Stimulated activated naive B cell treated with anti-CD40 and anti-IgM and Interleukin-4, amounts not matched to agents 10 μg/mL and 1 μg/mL and 100 μg/mL, for 72 hours (primary cell): Measurements from ENCODE around the gene SWAP70.

Experiments
- ATAC-seq, 2 donors: fragments of 150-1000 bp; cut with Tn5 transposase; replicated peaks; 2 replicates each; pipeline ENCODE4 v1.10.0; 2021; ENCODE audit warnings: moderate library complexity in 1 of 2
- DNase-seq: peaks from one replicate; pipeline ENCODE4 v3.0.0; 2021
- H3K27ac Mint-ChIP-seq: one replicate; pipeline ENCODE4 v1.8.0; 2022; ENCODE audit warnings: mild to moderate bottlenecking, mixed read lengths
- H3K27me3 Mint-ChIP-seq, 2 donors: one replicate each; pipeline ENCODE4 v1.8.0; 2022; ENCODE audit warnings: mixed read lengths in 2 of 2
- H3K36me3 Mint-ChIP-seq, 2 donors: one replicate each; pipeline ENCODE4 v1.8.0; 2022; ENCODE audit warnings: mixed read lengths in 2 of 2, mild to moderate bottlenecking in 1 of 2
- H3K4me1 Mint-ChIP-seq, 2 donors: one replicate each; pipeline ENCODE4 v1.8.0; 2022; ENCODE audit warnings: mixed read lengths in 2 of 2, mild to moderate bottlenecking in 1 of 2
- H3K4me3 Mint-ChIP-seq, 2 donors: one replicate each; pipeline ENCODE4 v1.8.0; 2022; ENCODE audit warnings: mild to moderate bottlenecking in 2 of 2, mixed read lengths in 2 of 2, moderate library complexity in 1 of 2
- H3K9me3 Mint-ChIP-seq, 2 donors: one replicate each; pipeline ENCODE4 v1.8.0; 2022; ENCODE audit warnings: mixed read lengths in 2 of 2, mild to moderate bottlenecking in 1 of 2

SWAP70 gene

GRCh38 chr11:9761441-9761945, 97.6 kb downstream of the SWAP70 start:
- H3K36me3 Mint-ChIP-seq = peaks cover 14 to 35% of the 10 kb centered on the region in 2 donors
- H3K27me3 Mint-ChIP-seq = no peaks in the 10 kb centered on the region
- H3K9me3 Mint-ChIP-seq = no peaks in the 10 kb centered on the region
- DNase-seq (no peak), ATAC-seq (no peak)
- H3K27ac Mint-ChIP-seq = no peak overlapping the region
- H3K4me3 Mint-ChIP-seq = no peak overlapping the region
- H3K4me1 Mint-ChIP-seq = peaks cover 72 to 81% of the 10 kb centered on the region in 2 donors

DNA sequence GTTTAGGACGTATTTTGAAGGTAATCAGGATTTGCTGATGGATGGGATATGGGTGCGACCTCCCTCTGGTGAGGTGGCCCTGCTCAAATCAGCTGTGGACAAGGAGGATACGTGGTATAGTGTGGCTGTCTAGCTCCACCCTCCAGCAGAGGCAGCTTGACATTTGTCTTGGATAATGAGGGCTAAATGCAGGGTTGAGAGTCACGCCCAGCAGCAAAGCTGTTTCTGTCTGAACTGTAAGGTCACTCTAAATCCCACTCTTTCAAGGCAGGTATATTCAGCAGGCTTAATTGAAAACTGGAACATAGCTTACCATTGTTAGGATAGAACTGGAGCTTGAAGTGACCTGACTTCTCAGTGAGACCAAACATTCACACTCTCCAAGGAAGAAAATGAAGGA, 98.7 kb downstream of the SWAP70 start:
- peaks cover 19 to 38% of the 10 kb centered on the region in 2 donors for H3K36me3 Mint-ChIP-seq
- H3K27me3 Mint-ChIP-seq = no peaks in the 10 kb centered on the region
- H3K4me3 Mint-ChIP-seq = no peak overlapping the region
- no peak for DNase-seq
- H3K27ac Mint-ChIP-seq = no peak overlapping the region
- ATAC-seq = no peak
- H3K9me3 Mint-ChIP-seq = no peaks in the 10 kb centered on the region
- peaks cover 71 to 80% of the 10 kb centered on the region in 2 donors for H3K4me1 Mint-ChIP-seq

DNA sequence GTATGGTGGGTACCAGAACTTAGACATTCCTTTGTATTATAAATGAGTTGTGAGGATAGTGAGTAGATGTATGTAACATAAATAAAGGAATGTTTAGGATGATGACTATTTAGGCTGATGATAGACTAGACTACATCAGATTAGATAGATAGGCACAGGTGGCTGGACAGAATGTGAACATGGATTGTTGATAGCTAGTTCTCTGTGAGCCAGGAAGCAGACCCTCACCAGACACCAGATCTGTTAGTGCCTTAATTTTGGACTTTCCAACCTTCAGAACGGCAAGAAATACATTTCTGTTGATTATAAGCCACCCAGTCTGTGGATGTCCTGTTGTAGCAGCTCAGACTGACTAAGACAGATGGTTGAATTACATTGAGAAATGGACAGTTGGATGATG, 99.4 kb downstream of the SWAP70 start:
- no peaks in the 10 kb centered on the region for H3K9me3 Mint-ChIP-seq
- no peaks in the 10 kb centered on the region for H3K27me3 Mint-ChIP-seq
- DNase-seq (no peak), ATAC-seq (no peak)
- no peak overlapping the region for H3K27ac Mint-ChIP-seq
- peaks cover 19 to 38% of the 10 kb centered on the region in 2 donors for H3K36me3 Mint-ChIP-seq
- peaks cover 67 to 75% of the 10 kb centered on the region in 2 donors for H3K4me1 Mint-ChIP-seq
- H3K4me3 Mint-ChIP-seq = no peak overlapping the region

DNA sequence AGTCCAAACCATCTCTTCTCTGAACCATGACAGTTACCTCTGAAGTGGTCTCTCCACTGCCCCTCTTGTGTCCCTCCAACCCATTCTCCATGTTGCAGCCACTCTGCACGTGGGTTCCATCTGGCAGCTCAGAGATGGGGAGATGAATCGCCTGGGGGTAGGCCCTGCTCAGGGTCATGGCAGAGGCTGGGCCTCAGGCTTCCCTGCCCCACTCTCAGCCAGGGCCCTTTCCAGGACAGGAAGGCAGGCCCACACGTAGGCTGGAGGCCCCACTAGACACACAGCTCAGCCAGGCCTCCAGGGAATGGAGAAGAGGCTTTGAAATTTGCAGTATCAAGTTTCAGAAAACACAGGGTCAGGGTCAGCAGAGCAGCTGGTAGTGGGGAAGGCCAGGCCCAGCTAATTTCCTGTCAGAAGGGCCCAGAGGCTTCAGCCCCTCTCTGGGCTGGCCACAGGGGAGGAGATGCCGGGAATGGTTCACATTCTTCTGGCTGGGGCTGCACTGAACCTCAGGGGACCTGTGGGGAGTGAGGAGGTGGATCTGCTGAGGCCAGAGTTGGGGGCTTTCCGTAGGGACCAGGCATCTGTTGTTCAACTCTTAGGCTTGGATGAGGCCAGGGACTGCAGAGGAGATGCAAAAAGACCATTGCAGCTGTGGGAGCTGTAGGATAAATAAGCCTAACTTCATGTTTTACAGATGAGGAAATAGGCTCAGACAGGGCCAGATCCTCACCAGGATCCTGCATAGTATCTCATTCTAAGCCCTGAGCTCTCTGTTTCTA, 101.6 kb downstream of the SWAP70 start:
- ATAC-seq (peak; percentile 76 to 79), DNase-seq (no peak)
- peak overlapping the region; percentile 93 for H3K27ac Mint-ChIP-seq
- peak overlapping the region; percentile 21 to 57 for H3K4me3 Mint-ChIP-seq
- peaks cover 58 to 65% of the 10 kb centered on the region in 2 donors for H3K4me1 Mint-ChIP-seq
- H3K27me3 Mint-ChIP-seq = no peaks in the 10 kb centered on the region
- H3K36me3 Mint-ChIP-seq = peaks cover 22 to 52% of the 10 kb centered on the region in 2 donors
- H3K9me3 Mint-ChIP-seq = no peaks in the 10 kb centered on the region

- Mint-ChIP-seq H3K4me3 (no peak overlapping the region), H3K36me3 (peaks cover 26 to 56% of the 10 kb centered on the region in 2 donors), H3K27me3 (no peaks in the 10 kb centered on the region), H3K4me1 (peaks cover 32 to 37% of the 10 kb centered on the region in 2 donors), H3K27ac (no peak overlapping the region), H3K9me3 (no peaks in the 10 kb centered on the region)
- DNase-seq (no peak), ATAC-seq (no peak)
These were observed 105.7 kb downstream of the SWAP70 start for GRCh38 chr11:9769621-9770020.

GRCh38 chr11:9771071-9771511, 107.2 kb downstream of the SWAP70 start:
- Mint-ChIP-seq H3K27ac (no peak overlapping the region), H3K4me1 (peaks cover 18 to 22% of the 10 kb centered on the region in 2 donors), H3K9me3 (no peaks in the 10 kb centered on the region), H3K4me3 (no peak overlapping the region), H3K36me3 (peaks cover 23 to 53% of the 10 kb centered on the region in 2 donors), H3K27me3 (no peaks in the 10 kb centered on the region)
- DNase-seq (no peak), ATAC-seq (no peak)

DNA sequence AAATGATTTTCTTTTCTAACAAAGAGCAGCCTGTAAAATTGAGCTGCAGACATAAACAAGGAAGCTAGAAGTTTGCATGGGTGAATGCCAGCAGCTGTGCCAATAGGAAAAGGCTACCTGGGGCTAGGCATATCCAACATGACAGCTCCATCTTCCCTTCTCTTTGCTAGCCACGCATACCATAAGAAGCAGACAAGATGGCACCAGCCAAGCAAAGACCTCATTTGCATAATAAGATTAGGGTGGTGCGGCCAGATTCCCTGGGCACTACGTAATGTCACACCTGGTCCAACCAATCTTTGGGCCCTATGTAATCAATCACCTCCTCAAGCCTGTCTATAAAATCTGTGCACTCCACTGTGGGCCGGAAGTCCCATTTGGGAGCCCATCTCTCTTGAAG, 108.3 kb downstream of the SWAP70 start:
- ATAC-seq = no peak
- Mint-ChIP-seq H3K27me3 (no peaks in the 10 kb centered on the region), H3K4me3 (no peak overlapping the region)

GRCh38 chr11:9773524-9773923, 109.6 kb downstream of the SWAP70 start:
- DNase-seq = no peak
- H3K27ac Mint-ChIP-seq = no peak overlapping the region
- H3K4me1 Mint-ChIP-seq = peaks cover 6 to 7% of the 10 kb centered on the region in 2 donors
- no peak for ATAC-seq
- peaks cover 17 to 41% of the 10 kb centered on the region in 2 donors for H3K36me3 Mint-ChIP-seq
- no peaks in the 10 kb centered on the region for H3K27me3 Mint-ChIP-seq
- H3K9me3 Mint-ChIP-seq = no peaks in the 10 kb centered on the region
- H3K4me3 Mint-ChIP-seq = no peak overlapping the region

More for the DNA sequence above, 108.3 kb downstream of the SWAP70 start:
- peaks cover 7 to 11% of the 10 kb centered on the region in 2 donors for H3K4me1 Mint-ChIP-seq
- H3K27ac Mint-ChIP-seq = no peak overlapping the region
- no peak for DNase-seq
- H3K36me3 Mint-ChIP-seq = peaks cover 17 to 44% of the 10 kb centered on the region in 2 donors
- H3K9me3 Mint-ChIP-seq = no peaks in the 10 kb centered on the region

DNA sequence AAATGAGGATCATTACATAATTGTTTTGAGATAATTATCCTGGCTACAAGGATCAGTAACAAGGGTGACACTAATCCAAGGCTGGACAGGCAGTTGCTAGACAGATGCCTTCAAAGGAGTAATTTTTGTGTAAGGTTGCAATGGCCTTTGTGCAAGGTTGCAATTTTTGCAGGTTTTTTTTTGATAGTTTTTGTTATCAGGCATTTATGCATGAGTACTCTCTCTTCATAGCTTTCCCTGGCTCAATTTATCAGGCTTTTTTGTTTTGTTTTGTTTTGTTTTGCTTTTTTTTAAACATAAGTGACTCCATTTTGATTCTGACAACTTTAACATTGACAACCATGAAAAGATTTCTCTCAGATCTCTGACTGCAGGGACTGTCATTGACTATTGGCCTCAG, 110.2 kb downstream of the SWAP70 start:
- Mint-ChIP-seq H3K9me3 (no peaks in the 10 kb centered on the region), H3K27ac (no peak overlapping the region)
- no peak for ATAC-seq

GRCh38 chr11:9774591-9775397, 110.9 kb downstream of the SWAP70 start:
- Mint-ChIP-seq H3K4me3 (no peak overlapping the region), H3K4me1 (peaks cover 0 to 1% of the 10 kb centered on the region in 2 donors), H3K9me3 (no peaks in the 10 kb centered on the region), H3K36me3 (peaks cover 15 to 35% of the 10 kb centered on the region in 2 donors), H3K27ac (no peak overlapping the region), H3K27me3 (no peaks in the 10 kb centered on the region)
- DNase-seq (no peak), ATAC-seq (no peak)

More for the DNA sequence above, 110.2 kb downstream of the SWAP70 start:
- DNase-seq = no peak
- Mint-ChIP-seq H3K36me3 (peaks cover 15 to 35% of the 10 kb centered on the region in 2 donors), H3K4me3 (no peak overlapping the region), H3K4me1 (peaks cover 1 to 5% of the 10 kb centered on the region in 2 donors), H3K27me3 (no peaks in the 10 kb centered on the region)

DNA sequence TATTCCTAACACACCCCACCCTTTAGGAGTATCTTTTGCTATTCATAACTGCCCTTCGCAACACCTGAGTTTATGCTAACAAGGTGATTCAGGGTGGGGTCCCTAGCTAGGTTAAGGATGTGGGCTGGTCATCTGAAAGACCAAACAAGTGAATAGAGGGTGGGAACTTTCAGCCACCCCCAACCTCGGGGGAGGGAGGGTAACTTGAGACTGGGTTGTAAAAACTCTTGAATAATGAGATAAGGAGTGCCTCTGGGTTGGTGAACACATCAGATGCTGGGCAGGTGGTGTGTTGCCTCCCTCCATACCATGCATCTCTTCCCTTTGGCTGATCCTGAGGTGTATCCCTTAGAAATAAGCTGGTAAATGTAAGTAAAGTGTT, 111.5 kb downstream of the SWAP70 start:
- no peak overlapping the region for H3K27ac Mint-ChIP-seq
- no peaks in the 10 kb centered on the region for H3K9me3 Mint-ChIP-seq
- H3K4me3 Mint-ChIP-seq = no peak overlapping the region
- H3K27me3 Mint-ChIP-seq = no peaks in the 10 kb centered on the region
- DNase-seq (no peak), ATAC-seq (no peak)
- H3K4me1 Mint-ChIP-seq = peaks cover 3 to 4% of the 10 kb centered on the region in 2 donors
- peaks cover 20 to 37% of the 10 kb centered on the region in 2 donors for H3K36me3 Mint-ChIP-seq

DNA sequence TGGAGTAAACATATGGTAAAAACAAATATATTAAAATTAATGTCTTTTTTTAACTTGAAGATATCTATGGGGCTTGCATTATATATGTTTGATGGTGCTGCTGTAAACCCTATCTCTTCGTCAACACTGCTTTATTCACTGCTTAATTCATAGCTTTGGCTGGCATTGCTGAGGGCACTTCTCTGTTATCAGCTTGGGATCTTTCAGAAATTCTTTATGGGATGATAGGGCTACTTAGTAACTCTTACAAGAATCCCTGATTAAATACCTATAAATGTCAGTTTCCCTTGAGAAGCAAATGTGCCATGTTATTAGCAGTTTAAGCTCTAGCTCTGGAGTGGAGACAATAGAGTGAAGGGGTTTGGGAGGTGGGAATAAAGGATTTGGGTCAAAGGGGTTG, 112.3 kb downstream of the SWAP70 start:
- H3K9me3 Mint-ChIP-seq = no peaks in the 10 kb centered on the region
- peaks cover 19 to 41% of the 10 kb centered on the region in 2 donors for H3K36me3 Mint-ChIP-seq
- ATAC-seq (no peak), DNase-seq (no peak)
- no peaks in the 10 kb centered on the region for H3K27me3 Mint-ChIP-seq
- peaks cover 6 to 12% of the 10 kb centered on the region in 2 donors for H3K4me1 Mint-ChIP-seq
- no peak overlapping the region for H3K4me3 Mint-ChIP-seq
- H3K27ac Mint-ChIP-seq = no peak overlapping the region

DNA sequence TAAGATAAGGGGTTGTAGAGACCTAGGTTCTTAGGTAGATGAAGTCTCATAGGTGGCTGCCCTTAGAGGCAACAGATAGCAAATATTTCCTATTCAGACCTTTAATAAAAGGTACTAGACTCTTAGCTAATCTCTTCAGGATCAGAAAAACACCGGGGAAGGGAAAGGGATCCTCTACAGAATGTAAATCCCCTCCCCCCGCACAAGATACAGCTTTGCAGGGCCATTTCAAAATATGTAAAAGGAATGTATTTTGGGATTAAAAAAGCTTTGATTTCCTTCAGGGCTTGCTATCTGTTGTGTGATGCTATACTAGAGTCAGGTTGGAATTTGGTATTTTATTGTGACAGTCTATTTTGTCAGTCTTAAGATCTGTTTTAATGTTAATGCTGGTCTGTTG, 113.2 kb downstream of the SWAP70 start:
- Mint-ChIP-seq H3K4me3 (no peak overlapping the region), H3K9me3 (no peaks in the 10 kb centered on the region), H3K27me3 (no peaks in the 10 kb centered on the region), H3K4me1 (peaks cover 5 to 15% of the 10 kb centered on the region in 2 donors), H3K27ac (no peak overlapping the region), H3K36me3 (peaks cover 17 to 39% of the 10 kb centered on the region in 2 donors)
- no peak for DNase-seq
- no peak for ATAC-seq

GRCh38 chr11:9777525-9777924, 113.6 kb downstream of the SWAP70 start:
- Mint-ChIP-seq H3K27me3 (no peaks in the 10 kb centered on the region), H3K4me1 (peaks cover 5 to 15% of the 10 kb centered on the region in 2 donors), H3K36me3 (peaks cover 17 to 37% of the 10 kb centered on the region in 2 donors), H3K27ac (peak overlapping the region; percentile 42), H3K9me3 (no peaks in the 10 kb centered on the region), H3K4me3 (no peak overlapping the region)
- DNase-seq (no peak), ATAC-seq (no peak)
